HG03066 (cell line): Measurements from ENCODE around the gene SEMA3E.
"Not testable (repeated sequence)": the region's sequence is repeated elsewhere in the genome, so short reads cannot be mapped to it uniquely, and the experiment has no call there.

Experiments used
- ATAC-seq: cut with Tn5 transposase; IDR thresholded peaks from one replicate; pipeline ENCODE4 v1.9.1; 2021; ENCODE audit warnings: low read depth; ENCODE audit not compliant: unreplicated experiment

Gene SEMA3E

DNA sequence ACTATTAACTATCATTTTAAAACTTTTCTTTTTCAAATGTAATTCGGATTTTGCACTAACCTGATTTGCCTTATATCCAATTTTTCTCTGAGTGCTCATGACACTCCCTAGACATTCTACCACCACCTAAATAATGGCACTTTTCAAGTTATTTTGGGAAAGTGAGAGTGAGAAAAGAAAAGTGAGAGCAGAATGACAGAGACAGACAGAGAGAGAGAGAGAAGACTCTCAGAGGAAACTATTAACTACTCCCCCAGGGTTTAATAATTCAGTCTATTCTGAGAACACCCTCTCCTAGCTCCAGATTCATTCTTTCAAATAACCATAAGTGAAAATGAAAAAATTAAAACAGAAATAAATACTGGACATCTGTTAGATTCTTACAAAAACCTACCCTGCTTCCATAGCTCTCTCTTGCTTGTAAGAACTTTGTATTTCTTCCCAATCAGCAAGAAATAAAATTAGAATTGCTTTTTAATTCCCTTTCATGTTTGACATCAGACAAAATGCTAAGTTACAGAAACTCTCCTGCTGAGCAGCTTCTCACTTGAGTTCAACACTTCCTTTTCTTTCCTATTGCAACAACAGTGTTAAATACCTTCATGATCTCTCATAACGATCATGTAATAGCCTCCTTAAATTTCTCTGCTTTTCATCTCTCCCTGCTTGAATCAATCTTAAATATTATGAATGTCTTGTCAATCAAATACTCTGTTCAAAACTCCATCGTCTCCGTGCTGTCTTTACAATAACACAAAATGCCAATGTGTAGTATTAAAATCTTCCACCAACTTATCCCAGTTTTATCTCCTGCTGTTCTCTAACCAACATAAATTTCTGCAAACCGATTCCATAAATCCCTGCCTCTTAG is 191.7 kb downstream of the SEMA3E start:
- peak; percentile 85 for ATAC-seq

DNA sequence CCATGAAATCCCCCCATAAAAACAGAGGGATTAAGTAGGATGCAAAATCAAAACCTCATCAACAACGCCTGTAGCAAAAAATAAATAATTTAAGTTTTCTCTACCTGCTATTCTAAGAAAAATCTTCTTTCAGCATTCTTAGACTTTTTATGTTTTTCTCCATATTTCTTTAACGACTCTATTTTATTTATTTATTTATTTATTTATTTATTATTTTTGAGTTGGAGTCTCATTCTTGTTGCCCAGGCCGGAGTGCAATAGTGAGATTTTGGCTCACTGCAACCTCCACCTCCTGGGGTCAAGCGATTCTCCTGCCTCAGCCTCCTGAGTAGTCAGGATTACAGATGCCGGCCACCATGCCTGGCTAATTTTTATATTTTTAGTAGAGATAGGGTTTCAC is 192.5 kb downstream of the SEMA3E start:
- ATAC-seq, result no peak

DNA sequence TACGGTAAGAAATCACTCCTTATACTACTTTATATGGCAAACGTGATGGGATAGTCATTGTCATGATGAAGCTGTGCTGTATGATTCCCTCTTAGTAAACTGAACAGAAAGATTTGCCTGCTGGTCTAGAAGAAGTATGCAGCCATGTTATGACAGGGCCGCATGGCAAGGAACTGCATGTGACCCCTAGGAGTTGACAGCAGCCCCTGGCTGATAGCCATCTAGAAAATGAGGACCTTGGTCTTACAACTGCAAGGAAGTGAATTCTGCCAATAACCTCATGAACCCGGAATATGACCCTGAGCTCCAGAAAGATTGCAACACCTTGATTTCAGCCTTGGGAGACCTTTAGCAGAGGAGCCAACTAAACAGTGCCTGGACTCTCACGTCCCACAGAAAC is 193.3 kb downstream of the SEMA3E start:
- ATAC-seq, result no peak

DNA sequence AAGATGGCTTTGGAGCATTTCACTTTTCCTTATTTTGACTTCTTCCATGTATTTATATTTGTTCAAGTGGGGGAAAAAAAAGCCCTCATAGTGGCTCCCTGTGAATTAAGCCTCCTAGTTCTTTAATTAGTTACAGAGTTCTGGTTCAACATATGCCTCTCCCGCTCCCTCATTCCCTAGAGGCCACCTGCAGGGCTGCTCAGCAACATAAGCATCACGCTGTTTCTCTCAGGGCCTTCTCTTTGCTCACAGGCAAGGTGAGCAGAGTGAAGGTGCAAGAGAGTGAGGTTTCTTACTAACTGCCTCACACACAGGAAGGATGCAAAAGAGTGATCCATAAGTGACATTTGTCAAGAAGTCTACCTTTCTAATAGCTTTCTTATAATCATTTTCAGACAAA is 196.7 kb downstream of the SEMA3E start:
- ATAC-seq, result no peak

DNA sequence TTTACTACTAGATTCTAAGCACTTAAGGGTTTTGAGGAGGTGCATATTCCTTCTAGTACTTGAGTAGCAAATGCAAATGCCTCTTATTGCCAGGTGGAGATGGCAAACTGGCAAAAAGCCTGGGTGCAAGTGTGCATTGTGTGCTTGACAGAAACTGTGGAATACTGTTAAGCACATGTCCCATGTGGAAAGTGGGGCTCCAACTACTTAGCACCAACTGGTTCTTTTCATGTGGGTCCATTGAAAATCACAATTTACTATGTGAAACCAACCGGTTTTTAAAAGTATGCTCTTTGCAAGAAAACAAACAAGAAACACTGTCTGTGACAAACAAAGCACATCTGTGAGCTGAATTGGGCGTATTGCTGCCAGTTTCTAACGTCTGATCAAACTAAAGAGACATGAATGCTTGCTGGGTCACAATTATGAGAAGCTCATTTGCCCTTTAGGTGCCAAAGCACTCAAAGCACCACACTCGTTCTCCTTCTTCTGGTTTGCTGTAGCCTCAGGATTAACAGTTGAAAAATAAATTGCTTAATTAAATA is 197.4 kb downstream of the SEMA3E start:
- ATAC-seq, result no peak

DNA sequence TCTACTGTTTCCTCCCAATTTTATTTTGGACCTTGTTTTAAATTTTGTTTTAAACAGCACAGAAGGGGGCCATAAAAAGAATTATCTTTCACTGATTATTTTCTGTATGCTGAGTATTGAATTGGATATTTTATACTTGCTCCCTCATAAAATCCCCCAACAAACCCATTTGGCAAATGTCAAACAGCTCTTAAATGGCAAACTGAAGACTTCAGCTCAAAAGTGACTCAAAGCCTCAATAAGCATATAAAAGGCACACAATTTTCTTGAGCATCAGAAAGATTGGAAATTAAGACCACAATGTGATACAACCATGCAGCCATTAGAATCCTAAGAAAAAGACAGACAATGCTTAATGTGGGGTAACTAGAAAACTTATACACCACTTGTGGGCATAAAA is 199.2 kb downstream of the SEMA3E start:
- no peak for ATAC-seq

DNA sequence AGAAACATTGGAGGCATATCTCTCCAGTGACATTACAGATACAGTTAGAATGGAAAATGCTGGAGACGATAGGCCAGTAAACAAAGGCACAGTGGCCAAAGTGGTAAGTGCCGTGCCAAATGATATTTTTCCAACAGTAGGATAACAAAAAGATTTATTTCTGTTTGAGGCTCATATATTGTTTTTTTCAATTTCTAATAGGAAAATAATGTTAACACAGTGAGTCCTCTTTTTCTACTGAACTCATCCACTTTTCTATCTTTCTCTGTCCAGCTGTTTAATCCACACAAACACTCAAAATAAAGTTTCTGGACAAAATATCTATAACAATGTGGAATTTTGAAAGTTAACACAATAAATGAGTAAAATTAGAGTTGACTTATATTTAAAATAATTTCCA is 201.3 kb downstream of the SEMA3E start:
- no peak for ATAC-seq

DNA sequence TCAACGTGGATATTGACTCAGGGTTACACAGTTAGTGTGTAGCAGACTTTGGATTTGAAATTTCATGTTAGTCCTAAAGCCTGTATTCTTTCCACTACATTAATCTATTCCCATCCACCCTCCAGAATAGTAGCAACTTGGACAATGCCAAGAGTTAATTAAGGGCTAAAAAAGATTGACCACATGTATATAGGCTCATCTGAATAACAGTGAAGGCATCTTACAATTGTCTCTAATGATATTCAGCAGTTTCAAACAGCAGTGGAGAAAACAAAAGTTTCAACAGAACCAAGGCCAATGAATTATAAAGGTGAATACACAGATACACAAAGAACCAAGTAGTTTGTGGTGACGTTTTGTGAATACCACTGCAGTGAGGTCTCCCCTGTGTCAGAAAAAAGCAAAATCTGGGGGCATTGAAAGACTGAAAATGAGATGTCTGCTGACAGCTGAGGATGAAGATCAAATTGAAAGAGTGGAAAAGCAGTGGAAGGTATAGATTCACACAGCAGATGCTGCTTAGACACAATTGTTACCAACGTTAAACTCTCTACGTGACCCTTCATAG is 202.8 kb downstream of the SEMA3E start:
- no peak for ATAC-seq

DNA sequence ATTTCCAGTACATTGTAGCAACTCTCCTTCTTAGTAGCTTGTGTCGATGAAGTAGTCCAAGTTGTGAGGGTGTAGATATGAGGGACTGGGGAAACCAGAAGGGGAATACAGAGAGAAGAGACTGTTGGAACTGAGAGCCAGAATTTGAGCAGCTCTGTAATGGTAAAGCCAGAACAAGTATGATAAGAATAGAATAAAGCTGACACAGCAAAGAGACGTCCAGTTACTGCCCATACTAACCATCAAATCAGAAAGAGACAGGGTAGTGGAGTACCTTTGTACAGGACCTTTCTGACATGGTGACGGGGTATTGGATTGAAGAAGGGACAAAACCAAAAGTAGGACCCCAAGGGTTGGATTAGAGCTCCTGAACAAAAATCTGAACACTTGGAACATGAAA is 206.0 kb downstream of the SEMA3E start:
- no peak for ATAC-seq

DNA sequence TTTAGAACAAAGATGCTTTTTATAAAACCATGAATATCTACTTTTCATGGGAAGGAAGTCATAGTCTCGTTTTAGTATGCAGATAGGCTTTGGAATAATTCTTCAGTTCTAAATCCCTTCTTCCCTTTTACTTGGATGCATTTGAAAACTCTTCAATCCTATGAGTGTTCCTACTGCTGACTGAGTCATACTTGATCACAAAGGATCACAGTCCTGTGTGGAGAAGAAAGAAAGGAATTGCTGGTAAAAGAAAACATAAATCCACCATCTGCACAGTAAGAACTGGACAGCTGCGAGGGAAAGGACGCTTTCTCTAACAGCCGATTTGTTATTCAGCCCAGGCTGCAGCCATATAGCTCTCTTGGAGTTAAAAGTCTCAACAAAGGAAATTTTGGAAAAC is 209.9 kb downstream of the SEMA3E start:
- ATAC-seq, result no peak

DNA sequence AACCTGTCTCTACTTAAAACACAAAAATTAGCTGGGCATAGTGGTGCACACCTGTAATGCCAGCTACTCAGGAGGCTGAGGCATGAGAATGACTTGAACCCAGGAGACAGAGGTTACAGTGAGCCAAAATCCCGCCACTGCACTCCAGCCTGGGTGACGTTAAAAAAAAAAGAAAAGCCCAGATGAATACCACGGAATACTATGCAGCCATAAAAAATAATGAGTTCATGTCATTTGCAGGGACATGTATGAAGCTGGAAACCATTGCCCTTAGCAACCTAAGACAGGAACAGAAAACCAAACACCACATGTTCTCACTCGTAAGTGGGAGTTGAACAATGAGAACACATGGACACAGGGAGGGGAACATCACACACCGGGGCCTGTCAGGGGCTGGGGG is 218.7 kb downstream of the SEMA3E start:
- ATAC-seq, result not testable (repeated sequence)

DNA sequence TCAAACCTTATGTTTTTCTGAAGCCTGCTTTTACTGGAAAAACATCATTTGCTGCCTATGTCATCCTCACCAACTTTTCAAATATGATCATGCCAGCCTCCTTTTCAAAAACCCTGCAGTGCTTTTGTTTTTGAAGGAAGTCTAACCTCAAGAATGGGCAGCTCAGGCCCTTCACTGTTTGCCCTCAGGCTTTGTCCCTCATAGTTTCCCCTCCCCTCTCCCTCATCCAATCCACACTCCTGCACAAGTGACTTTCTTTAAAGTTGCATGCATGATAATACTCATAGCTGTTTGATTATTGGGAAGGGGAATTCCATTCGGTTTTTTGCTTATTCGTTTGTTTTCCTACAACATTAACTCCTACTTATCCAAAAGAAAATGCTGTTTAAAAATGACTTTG is 219.4 kb downstream of the SEMA3E start:
- no peak for ATAC-seq

DNA sequence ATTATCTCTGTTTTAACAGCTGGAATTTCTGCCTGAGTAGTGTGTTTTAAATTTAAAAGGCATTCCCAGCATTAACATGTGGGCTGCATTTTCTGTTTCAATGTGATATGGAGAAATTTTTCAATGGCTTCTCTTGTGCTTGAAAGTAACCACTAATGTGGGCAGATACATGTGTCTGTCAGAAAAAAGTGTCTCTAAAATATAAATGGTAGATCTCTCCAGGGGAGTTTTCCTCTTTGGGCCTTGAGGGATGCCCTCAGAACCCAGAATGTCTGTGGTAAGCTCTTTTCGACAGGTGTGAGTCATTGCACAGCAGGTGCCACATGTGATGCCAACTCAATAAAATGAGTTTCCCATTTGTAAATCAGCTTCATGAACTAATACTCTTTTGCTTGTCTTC is 221.1 kb downstream of the SEMA3E start:
- ATAC-seq, result no peak

DNA sequence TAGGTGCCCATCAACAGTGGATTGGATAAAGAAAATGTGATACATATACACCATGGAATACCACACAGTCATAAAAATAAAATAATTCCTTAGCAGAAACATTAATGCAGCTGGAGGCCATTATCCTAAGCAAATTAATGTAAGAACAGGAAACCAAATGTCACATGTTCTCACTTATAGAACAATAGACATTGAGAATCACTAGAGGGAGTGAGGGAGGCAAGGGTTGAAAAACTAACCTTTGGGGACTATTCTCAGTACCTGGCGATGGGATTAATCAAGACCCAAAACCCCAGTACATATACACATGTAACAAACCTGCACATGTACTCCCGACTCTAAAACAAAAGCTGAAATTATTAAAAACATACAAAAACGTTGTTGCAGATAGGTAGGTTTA is 222.6 kb downstream of the SEMA3E start:
- no peak for ATAC-seq

DNA sequence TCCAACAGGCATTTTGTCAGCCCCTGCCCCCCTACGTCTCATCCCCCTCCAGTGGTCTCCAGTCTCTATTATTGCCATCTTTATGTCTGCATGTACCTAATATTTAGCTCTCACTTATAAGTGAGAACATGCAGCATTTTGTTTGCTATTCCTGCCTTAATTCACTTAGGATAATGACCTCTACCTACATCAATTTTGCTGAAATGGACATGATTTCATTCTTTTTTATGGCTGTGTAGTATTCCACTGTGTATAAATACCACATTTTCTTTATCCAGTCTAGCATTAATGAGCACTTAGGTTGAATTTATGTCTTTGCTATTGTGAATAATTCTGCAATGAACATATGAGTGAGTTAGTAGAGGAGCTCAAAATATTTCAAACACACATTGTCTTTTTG is 229.9 kb downstream of the SEMA3E start:
- ATAC-seq, result no peak

DNA sequence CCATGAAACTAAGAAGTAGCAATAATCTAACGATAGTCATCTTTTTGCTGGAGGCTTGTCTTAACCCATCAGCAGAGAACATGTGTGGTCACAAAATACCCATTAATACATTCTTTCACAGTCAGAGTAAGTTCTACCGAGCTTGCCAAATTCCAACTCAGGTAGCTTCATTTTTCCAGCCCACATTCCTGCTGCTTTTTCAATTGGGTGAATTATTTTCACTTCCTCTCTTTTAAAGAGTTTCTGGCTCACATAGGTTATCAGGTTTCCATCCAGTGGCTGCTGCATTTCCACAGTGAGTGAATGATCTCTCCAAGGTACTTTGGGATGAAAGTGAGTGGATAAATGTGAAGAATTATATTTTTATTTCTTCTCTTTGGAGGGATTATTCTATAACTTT is 233.1 kb downstream of the SEMA3E start:
- no peak for ATAC-seq

DNA sequence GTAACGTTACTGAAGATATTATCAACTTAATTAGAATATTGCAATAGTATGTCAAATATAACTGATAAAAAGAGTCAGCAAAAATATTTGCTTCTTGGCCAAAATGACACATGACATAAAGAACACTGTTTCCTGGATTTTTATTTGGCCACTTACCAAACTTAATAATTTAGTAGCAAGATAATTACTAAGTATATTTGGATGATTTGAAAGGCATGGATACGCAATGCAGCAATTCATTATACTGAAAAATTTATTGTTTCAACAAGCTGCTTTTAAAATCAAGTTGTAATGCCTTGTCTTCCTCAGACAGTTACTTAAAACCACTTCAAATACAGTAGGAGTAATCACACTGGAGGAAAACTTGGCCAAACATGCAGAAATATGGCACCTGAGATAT is 234.0 kb downstream of the SEMA3E start:
- ATAC-seq, result no peak

DNA sequence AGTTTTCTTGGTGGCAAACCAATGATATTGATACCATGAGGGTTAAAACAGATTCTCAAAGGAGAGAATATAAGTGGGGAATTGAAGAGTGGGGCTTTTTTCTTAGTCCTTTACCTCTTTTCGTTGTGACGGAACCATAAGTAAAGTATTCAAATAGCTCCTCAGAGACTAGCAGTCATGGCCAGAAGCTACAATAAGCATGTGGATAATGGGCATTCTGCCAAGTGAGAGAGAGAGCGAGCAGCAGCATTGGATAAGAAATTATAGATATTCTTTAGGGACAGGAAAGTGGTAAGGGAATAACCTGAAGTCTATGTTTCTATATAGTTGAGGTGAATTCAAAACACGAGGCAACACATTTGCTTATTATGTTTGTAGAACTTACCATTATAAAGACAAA is 235.1 kb downstream of the SEMA3E start:
- no peak for ATAC-seq

DNA sequence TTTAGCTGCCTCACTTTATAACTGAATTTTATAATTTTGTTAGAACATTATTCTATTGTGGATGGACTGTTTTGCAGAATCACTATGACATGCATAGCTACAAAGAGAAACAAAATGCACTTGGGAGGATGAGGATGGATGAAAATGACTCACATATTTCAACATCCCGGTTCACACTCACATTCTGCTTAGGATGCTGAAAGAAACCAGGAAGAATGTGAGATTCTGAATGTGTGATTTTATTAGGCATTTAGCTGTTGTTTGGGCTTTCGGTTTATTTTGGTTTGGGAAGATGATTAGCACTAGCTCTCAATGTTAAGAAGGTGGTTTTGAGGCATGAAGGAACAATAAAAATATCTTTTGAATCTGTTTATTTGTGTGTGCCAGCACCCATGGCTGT is 235.5 kb downstream of the SEMA3E start:
- no peak for ATAC-seq

DNA sequence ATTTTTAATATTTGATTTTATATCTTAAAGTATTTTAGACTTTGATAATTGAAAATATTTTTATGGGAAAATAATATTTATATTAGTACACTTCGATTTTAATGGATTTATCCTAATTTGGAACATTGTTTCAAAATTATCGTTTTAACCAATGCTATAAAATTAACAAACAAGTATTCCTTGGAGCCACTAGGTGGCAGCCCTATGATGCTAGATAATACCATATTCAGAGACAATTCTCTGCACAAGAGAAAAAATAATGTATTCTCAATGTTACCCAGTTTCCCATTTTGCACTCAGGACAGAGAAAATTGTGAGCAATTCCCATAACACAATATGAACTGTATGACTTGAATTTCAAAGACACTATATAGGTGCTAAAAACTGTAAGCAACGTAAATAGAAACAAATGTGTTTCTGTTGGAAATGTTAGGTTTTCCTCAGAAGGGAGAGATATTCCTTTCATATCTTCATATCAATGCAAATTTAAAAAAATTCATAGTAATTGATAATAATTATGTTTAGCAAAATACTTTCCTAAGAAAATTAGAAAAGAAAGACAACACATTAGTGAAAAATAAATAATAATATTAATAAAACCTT is 237.8 kb downstream of the SEMA3E start:
- ATAC-seq, result no peak

DNA sequence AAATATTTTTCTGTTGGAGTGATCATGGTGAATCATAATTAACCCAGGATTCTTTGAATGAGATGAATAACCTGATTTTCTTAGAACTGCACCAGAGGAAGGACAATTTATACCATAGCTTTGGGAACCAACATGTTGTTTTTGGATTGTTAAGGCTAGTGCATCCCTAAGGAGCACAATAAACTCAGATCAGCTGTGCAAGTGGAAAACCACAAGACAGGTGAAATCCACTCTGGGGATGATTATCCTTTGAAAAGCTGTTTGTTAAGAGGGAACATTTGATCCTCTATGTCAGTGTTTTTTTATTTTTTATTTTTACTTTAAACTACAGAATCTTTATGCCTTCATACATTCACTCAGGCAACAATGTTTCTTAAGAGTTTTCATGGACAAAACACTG is 254.2 kb downstream of the SEMA3E start:
- ATAC-seq, result no peak

DNA sequence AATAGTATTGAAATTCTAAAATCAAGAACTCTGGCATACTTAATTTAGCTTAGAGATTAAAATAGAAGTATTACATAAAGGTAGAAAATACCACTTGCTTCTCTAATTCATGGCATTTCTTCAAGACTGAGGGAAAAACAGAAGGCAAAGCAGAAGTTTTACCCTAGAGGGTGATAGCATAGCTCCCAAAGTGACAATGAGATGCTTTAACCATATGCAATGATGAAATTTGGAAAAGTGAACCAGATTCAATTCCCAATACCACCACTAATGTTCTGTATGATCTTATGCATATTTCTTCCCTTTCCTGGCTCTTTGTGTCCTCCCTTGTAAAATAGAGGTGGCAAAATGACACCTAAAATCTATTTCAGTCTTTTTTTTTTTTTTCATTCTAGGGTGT is 260.5 kb downstream of the SEMA3E start:
- no peak for ATAC-seq
